ENCODE measurements around the gene PIGBOS1. TPM values are rescaled to one million over a fixed set of nuclear protein-coding genes. Genes with fewer than 3 reads are reported as not detected.

The PIGBOS1 gene
- total and polyA plus RNA-seq, 9 of the 15 experiments (the other 6 are each of a cell fraction or from before 2014, with no cell fraction given) = 25.2 to 76.2 (median 46.0) TPM

GRCh38 chr15:55318588-55319494 is at the start of gene PIGBOS1, which contains the start of gene PIGB (continued):
- TF ChIP-seq TOE1 (IDR thresholded peaks at IDR 0.05; ENCODE audit: borderline replicate concordance) (peak; percentile 80; the same call in 1 of the 2 replicates), TOE1 (CRISPR knock-in tag; IDR thresholded peaks at IDR 0.05; ENCODE audit: borderline replicate concordance, low read depth) (no peak), ZNF277 (CRISPR knock-in tag; IDR thresholded peaks at IDR 0.05; ENCODE audit: borderline replicate concordance) (no peak), MLLT1 (IDR thresholded peaks at IDR 0.05) (peak; percentile 76 to 87), XRCC5 (IDR thresholded peaks at IDR 0.05; ENCODE audit: low read depth, low read length) (peak; percentile 67), RNF2 (IDR thresholded peaks at IDR 0.05) (peak; percentile 74), MYC (IDR thresholded peaks at IDR 0.05; ENCODE audit: low read depth, low read length) (peak; percentile 85), MYC (CRISPR knock-in tag; IDR thresholded peaks at IDR 0.05; ENCODE audit: borderline replicate concordance, low read depth) (no peak), ZNF316 (IDR thresholded peaks at IDR 0.05) (peak; percentile 29; the same call in 1 of the 2 replicates), KDM1A (IDR thresholded peaks at IDR 0.05) (no peak), ZSCAN29 (IDR thresholded peaks at IDR 0.05) (peak; percentile 68), ETV1 (tag; conservative IDR thresholded peaks at IDR 0.05; ENCODE audit: low read depth) (peak; percentile 99), ZBTB33 (CRISPR knock-in tag; IDR thresholded peaks at IDR 0.05) (peak; percentile 51; the same call in 1 of the 2 replicates), PHF8 (IDR thresholded peaks at IDR 0.05; ENCODE audit: borderline replicate concordance, low read length) (peak; percentile 93), SRF (CRISPR knock-in tag; IDR thresholded peaks at IDR 0.05) (no peak), SLC30A9 (CRISPR knock-in tag; IDR thresholded peaks at IDR 0.05) (no peak), RB1 (IDR thresholded peaks at IDR 0.05; ENCODE audit: low read depth) (peak; percentile 83), SOX6 (IDR thresholded peaks at IDR 0.05) (peak; percentile 58), POU5F1 (IDR thresholded peaks at IDR 0.05; ENCODE audit: borderline replicate concordance, low read depth, low read length, partially characterized antibody) (peak; percentile 92), TFAP4 (CRISPR knock-in tag; IDR thresholded peaks at IDR 0.05; ENCODE audit: borderline replicate concordance) (peak; percentile 59; the same call in 1 of the 2 replicates), ZBTB17 (CRISPR knock-in tag; IDR thresholded peaks at IDR 0.05) (peak; percentile 76; the same call in 1 of the 2 replicates), CBX5 (IDR thresholded peaks at IDR 0.05; ENCODE audit: borderline replicate concordance, low read depth) (peak; percentile 78; the same call in 1 of the 2 replicates), CHD1 (IDR thresholded peaks at IDR 0.05; ENCODE audit: low read length) (peak; percentile 28)
